ENCODE data around the gene STX18. TPM values are rescaled to one million over a fixed set of nuclear protein-coding genes. Genes with fewer than 3 reads are reported as not detected.
A peak's percentile ranks its signal among the peaks of the same experiment; 100 is the strongest.
"Not testable (repeated sequence)": the region's sequence is repeated elsewhere in the genome, so short reads cannot be mapped to it uniquely, and the experiment has no call there.

The STX18 gene
- total RNA-seq, 2 donors from 2014 or later, result 37.9 to 43.3 TPM

DNA sequence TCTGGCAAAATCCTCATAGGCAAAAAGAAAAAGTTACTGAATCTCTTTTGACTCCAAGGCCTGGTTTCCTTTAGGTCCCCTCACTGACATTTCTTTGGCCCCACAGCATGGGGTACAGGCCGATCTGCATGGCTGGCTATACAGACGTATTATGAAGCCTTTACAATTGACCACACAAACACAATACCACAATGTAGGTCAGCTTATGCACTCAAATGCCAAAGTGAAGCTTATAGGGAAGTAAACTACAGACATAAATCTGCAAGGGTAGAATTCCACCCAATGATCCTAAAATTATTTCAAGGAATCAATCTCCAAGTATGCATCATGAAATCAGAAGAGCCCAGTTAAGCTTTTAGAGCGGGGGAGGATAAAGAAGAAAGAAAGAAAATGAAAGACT, 20.7 kb downstream of the STX18 start:
- ATAC-seq, result no peak
- intact Hi-C loops (cut with DNase I, micrococcal nuclease), result no loop called here
- no peak for DNase-seq

DNA sequence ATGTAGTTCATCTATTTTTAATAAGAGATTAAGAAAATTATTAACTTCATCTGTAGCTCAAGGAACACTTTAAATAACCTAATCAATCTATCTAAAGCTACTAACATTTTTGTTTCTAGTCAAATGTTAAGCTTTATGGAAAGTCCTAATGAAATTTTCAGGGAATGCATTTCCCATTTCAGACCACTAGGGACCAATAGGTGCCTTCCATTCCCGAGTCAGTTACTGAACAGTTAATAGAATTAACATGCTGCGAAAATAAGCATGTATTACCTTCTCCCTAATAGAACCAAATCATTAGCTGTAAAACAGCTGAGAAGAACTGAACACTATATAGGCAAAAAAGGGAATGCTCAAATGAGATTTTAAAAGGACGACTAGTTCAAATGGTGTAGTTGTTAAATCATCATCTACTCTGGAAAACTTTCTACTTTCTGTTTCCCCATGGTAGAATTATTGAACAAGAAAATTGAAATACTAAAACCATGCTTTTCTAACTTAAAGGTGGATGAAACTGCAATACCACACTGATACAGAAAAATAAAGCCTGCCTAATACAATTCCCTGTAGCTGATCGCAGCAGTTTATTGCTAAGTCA, 22.5 kb downstream of the STX18 start:
- DNase-seq (no peak), ATAC-seq (no peak)
- intact Hi-C loops (cut with DNase I, micrococcal nuclease), result no loop called here

DNA sequence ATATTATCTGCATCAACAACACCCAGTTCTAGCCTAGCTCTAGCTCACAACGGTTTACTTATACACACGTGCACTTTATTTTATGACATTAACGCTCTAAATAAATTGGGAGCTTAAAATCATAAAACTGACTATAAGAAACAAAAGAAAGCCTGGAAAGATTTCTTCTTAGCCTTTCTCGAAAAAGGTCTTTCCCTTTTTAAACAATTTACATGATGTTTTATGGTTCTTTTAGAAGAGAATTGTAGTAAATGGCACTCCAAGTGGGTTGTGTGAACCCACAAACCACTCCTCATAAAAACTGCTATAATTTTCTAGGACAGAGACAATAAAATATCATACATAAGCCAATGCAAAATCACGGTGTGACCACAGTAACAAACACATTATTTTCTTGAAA, 23.1 kb downstream of the STX18 start:
- ATAC-seq (no peak), DNase-seq (no peak)
- intact Hi-C loops (cut with DNase I, micrococcal nuclease), result no loop called here

DNA sequence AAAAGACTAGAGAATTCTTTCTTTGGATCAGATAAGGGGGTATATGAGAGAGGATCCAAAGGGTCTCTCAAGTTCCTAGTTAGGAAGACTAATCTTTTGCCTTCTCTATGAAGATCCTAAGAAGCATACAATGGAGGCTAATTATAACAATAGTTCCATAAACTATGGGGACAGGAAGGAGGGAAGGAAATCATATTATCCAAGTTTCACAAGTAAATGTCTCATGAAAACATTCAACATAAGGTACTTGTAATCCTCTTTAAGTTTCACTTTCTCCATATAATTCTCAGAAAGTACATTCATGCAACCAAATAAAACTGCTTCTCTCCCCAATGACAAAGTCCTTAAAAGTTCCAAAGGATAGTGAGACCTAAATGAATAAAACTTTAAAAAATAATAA, 27.1 kb downstream of the STX18 start:
- intact Hi-C loops (cut with DNase I, micrococcal nuclease), result no loop called here
- ATAC-seq (no peak), DNase-seq (no peak)

DNA sequence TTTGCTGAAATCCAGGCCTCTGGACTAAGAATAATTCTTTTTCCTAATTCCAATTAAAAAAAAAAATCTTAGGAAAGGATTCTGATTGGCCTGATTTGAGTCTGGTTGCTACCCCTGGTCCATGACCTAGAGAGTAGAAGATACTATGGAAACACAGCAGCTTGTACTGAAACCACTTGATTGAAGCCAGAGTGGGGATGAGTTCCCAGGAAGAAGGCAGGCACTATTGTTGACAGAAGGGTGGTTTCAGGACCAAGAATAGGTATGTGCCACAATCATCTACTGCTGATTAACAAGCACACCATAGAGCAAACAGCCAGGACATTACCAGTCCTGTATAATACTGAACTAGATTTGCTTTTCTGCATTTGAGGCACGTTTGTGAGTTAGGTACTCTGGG, 29.6 kb downstream of the STX18 start:
- DNase-seq, result no peak
- intact Hi-C loops (cut with DNase I, micrococcal nuclease), result no loop called here
- ATAC-seq, result peak; percentile 39

DNA sequence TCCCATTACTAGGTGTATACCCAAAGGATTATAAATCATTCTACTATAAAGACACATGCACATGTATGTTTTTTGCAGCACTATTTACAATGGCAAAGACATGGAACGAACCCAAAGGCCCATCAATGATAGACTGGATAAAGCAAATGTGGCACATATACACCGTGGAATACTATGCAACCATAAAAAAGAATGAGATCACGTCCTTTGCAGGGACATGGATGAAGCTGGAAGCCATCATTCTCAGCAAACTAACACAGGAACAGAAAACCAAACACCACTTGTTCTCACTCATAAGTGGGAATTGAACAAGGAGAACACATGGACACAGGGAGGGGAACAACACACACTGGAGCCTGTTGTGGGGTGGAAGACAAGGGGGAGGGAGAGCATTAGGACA, 31.2 kb downstream of the STX18 start:
- ATAC-seq; DNase-seq; intact Hi-C loops (cut with DNase I, micrococcal nuclease): not testable (repeated sequence)

DNA sequence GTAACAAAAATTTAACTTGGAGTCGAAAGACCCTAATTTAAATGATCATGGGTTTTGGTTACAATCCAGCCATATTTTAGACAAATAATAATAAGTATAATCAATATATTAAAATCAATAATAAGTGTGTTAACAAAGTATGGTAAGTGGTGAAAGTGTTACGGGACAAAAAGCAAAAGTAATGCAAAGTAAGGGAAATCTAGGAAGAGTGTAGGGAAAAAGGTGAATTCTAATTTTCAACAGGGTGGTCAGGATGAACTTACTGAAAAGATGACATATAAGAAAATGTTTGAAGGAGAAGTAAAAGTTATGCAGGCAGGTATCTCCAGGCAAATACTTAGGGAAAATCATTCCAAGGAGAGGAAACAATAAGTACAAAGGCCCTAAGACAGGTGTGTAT, 32.3 kb downstream of the STX18 start:
- DNase-seq (no peak), ATAC-seq (no peak)
- intact Hi-C loops (cut with DNase I, micrococcal nuclease), result no loop called here

DNA sequence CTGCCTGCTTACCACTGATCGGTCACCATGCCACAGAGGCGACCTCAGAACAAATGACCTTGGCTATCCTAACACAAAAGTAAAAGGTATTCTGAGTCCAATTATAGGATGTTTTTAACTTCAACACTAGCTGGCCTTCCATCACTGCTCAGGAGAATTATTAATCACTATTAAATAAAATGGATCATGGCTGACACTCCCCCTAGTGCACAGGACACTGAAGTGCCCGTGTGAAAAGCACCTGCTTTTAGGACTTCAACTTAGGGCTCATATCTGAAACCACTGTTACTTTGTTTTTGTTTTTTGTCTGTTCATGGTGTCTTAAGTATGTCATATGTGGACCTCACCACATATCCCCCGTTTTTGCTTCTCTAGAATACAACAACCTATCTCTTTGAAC, 33.9 kb downstream of the STX18 start:
- ATAC-seq, result no peak

DNA sequence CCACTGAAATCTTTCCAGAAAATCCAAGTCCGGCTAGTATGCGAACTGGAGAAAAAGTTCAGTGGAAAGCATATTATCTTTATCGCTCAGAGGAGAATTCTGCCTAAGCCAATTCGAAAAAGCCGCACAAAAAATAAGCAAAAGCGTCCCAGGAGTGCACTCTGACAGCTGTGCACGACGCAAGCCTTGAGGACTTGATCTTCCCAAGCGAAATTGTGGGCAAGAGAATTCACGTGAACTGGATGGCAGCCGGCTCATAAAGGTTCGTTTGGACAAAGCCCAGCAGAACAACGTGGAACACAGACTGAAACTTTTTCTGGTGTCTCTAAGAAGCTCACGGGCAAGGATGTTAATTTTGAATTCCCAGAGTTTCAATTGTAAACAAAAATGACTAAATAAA, 34.4 kb downstream of the STX18 start:
- intact Hi-C loops (cut with DNase I, micrococcal nuclease), result no loop called here
- no peak for ATAC-seq
- no peak for DNase-seq

More for the DNA sequence above, 33.9 kb downstream of the STX18 start:
- DNase-seq, result no peak
- intact Hi-C loops (cut with DNase I, micrococcal nuclease), result no loop called here

DNA sequence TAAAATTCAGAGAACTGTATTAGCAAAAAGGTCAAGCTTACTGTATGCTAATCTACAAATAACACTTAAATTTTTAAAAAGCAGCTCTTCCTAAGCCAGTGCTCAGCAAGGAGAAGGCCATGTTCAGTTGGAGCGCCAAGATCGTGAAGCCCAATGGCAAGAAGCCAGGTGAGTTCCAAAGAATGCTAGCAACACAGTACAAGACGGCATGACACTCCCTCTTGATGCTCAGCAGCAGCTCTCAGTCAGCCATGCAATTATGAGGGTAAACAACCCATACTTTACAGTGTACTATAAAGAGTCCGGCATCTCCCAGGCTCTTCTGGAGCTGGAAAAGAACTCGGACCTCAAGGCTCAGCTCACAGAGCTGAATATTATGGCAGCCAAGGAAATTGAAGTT, 34.9 kb downstream of the STX18 start:
- intact Hi-C loops (cut with DNase I, micrococcal nuclease), result no loop called here
- ATAC-seq, result peak; percentile 99
- peak; percentile 35 to 38 for DNase-seq

DNA sequence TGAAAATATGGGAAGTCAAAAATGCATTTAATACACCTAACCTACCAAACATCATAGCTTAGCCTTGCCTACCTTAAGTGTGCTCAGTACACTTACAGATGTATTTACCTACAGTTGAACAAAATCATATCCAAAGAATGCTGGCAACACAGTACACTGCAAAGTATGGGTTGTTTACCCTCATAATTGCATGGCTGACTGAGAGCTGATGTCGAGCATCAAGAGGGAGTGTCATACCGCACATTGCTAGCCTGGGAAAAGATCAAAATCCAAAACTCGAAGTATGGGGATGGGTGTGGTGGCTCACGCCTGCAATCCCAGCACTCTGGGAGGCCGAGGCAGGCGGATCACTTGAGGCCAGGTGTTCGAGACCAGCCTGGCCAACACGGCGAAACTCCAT, 36.6 kb downstream of the STX18 start:
- peak; percentile 36 for ATAC-seq
- DNase-seq; intact Hi-C loops (cut with DNase I, micrococcal nuclease): not testable (repeated sequence)

DNA sequence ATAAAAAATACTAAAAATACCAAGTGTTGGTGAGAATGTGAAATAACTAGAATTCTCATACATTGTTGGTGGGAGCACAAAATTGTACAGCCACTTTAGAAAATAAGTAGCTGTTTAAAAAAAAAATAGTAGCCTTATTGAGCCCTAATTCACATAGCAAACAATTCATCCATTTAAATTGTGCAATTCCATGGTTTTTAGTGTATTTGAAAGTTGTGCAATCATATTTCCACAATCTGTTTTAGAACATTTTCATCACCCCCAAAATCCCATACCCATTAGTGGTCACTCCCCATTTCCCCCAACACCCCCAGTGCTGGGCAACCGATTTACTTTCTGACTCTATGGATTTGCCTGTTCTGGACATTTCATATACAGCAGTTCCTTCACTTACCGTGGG, 37.1 kb downstream of the STX18 start:
- intact Hi-C loops (cut with DNase I, micrococcal nuclease), result no loop called here
- DNase-seq (no peak), ATAC-seq (no peak)

DNA sequence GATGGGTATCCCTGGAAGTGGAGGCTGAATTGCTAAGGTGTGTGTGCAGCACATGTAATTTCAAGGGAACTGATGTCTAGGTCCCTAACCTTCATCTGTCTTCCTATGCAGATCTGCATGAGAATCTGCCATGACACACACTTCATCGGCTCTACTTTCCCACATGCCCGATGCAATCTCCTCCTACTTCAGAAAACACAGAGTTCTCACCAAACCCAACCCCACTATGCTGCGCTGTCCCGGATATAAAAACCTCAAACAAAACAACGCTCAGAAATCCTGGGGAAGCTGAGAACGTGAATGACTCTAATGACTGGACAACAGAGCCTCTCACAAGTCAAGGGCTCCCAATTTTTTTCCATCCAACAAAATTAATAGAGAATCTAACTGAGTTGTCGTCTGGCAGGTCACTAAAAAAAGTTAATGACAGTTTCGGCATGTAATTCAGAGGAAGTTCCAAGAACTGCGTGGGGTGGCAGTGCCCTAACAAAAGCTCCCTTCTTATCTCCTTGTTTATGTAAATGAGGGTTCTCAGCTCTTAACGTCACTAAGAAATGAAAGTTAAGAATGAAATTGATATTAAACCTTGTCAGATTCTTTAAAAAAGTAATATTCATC, 39.0 kb downstream of the STX18 start:
- no peak for DNase-seq
- intact Hi-C loops (cut with DNase I, micrococcal nuclease), result no loop called here
- no peak for ATAC-seq

DNA sequence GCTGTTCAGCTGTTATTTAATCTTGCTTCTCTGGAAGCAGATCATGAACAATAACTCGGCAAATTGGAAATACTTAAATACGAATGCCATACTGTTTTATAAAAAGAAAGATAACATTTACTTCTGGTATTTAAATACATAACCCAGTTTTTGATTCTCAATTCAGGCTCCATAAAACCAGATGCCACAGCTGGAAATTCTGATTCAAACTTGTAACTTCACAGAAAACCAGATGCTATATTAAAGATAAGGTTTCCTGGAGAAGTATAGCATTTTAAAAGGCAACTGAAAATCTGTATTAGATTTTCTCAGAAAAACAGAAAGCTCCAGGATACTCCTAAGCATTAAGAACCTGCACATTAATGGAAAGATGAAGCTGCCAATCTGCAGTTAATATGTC, 40.2 kb downstream of the STX18 start:
- ATAC-seq, result no peak
- DNase-seq, result no peak
- intact Hi-C loops (cut with DNase I, micrococcal nuclease), result no loop called here

DNA sequence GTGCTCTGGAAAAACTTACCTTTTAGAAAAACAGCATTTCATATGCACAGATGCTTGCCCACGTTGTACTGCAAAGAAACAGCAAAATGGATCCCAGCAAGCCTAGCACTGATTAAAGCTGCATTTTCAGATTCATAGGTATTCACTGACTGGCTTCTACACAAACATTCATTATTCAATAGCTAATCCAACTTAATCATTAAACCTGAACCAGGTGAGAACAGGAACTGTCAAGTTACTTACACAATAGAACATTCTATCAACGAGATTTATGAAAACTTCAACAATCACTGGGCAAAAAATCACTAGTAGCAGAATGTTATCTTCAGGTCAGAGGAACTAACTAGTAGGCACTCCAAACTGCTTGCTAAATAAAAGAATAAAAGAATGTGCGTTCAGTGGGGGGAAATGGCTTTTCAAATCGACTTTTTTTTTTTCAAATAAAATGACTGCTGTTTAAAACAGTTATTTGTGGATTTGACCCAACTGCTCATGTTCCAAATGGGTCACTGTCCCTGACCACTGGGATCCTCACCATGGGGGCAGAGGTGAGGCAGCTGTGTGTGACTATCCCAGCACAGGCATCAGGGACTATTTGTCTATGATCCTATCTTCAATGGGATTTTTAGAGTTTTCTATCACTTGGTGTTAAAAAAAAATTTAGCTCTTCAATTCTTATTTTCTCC, 42.3 kb downstream of the STX18 start:
- intact Hi-C loops (cut with DNase I, micrococcal nuclease), result no loop called here
- no peak for DNase-seq
- ATAC-seq, result no peak

DNA sequence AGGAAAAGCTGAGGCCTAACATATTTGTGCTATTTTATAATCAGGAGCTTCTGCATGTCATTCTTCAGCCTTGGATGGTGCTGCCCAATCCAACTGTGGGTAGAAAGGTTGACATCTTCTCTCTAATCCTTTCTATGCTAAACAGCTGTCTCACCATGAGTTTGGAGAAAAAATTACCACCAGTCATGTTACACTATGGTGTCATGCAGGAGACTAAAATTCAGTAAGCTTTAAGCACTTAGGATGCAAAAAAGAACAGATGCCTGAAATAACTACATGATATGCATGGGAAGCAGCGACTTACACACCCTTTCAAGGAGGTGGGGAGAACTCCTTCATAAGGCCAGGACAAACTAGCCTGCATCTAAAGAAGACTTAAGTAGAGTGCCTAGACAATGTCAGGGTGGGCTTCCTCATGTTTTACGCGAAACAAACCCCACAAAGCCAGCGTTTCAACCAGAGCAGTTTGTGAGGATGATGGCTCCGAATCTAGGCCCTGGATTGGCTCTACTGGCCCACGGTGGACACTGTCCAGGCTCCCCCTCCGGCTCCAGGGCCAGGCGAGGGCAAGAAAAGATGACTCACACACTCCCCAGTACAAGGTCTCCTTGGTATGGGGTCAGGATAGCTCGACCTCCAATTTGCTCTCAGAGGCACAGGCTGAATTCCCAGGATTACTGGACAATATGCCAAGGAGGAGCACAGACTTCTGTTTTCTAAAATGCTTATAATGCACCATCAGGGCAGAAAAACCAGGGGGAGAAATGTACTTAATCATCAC, 45.1 kb downstream of the STX18 start:
- intact Hi-C loops (cut with DNase I, micrococcal nuclease), result no loop called here
- no peak for DNase-seq
- ATAC-seq, result no peak

DNA sequence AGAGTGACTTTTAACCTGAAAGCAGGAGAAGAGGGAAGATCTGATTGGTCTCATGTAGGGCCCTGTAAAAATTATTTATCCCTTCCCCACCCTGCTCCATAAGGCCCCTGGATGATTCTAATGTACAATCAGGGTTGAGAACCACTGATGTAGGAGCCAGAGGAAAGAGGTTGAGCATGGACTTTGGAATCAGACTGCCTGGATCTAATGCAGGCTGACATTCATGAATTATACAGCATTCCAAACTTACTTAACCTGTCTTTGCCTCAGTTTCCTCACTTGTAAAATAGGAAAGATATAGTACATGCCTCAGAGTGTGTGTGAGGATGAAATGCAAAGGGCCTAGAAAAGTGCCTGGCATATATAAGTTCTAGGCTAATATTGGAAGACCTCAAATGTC, 47.0 kb downstream of the STX18 start:
- intact Hi-C loops (cut with DNase I, micrococcal nuclease), result no loop called here
- ATAC-seq, result no peak
- DNase-seq, result no peak

DNA sequence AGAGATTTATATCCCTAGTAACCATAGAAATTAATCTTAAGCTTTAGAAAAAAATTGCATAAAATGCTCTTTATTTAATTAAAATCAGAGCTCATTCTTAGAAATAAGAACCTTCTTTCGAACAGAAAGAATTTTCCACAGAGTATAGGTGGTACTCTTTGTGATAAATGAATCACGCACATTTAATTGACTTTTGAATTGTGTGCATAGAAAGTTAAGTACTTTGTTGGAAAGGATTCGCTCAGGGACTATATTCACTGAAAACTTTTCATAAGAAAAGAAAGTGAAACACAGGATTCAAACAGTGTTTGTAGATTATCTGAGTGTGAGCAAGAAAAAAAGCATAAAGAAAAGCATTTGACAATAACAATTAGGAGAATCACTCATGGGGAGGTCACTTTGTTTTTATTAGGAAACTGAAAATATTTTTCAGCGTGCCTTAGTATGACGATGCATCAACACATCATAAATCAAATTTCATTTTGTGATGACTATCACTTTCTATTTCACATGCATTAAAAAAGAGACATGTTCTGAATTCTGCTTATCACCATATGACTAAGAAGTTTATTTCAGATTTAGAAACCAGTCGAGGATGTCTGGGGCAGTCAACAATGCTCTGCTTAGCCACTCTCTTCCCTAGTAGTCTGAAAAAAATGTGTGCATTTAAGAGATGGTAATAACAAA, 49.5 kb downstream of the STX18 start:
- no peak for ATAC-seq
- DNase-seq, result no peak
- intact Hi-C loops (cut with DNase I, micrococcal nuclease), result no loop called here

DNA sequence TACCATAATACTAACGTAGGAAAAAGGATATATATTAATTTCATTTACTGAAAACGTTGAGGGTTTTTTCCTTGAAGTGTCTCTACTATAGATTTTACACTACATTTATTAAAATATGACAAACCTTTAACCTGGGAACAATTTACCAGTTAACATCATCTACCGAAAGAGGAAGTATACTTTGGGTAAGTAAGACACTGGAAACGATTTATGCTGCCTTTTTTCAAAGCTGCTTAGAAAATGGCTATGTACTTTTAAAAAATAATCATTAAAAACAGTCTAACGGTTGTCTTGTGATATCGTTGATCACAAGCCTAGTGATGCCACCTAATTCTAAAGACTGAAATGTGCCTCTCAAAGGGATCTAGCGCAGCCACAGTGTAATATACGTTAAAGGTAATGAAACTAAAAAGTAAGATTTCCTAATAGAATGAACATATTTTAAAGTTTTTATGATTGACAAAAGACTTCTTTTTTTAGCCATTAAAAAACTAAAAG, 50.4 kb downstream of the STX18 start:
- no peak for DNase-seq
- no peak for ATAC-seq
- intact Hi-C loops (cut with DNase I, micrococcal nuclease), result no loop called here

Data from left colon (tissue), 2 donors.